Measurements from ENCODE around the gene AMMECR1L. TPM values are rescaled to one million over a fixed set of nuclear protein-coding genes. Genes with fewer than 3 reads are reported as not detected.

Gene AMMECR1L
- total RNA-seq, 1 donor from 2014 or later, result 17.2 TPM

- peak overlapping the region; percentile 82 for H3K27ac ChIP-seq
- ATAC-seq (no peak), DNase-seq (no peak)
- peaks cover 10% of the 10 kb centered on the region for H3K36me3 ChIP-seq
- peak overlapping the region; percentile 92 for H3K4me3 ChIP-seq
- H3K27me3 ChIP-seq, result no peaks in the 10 kb centered on the region
- peaks cover 38% of the 10 kb centered on the region for H3K4me1 ChIP-seq
- TF ChIP-seq, protein P1, sequence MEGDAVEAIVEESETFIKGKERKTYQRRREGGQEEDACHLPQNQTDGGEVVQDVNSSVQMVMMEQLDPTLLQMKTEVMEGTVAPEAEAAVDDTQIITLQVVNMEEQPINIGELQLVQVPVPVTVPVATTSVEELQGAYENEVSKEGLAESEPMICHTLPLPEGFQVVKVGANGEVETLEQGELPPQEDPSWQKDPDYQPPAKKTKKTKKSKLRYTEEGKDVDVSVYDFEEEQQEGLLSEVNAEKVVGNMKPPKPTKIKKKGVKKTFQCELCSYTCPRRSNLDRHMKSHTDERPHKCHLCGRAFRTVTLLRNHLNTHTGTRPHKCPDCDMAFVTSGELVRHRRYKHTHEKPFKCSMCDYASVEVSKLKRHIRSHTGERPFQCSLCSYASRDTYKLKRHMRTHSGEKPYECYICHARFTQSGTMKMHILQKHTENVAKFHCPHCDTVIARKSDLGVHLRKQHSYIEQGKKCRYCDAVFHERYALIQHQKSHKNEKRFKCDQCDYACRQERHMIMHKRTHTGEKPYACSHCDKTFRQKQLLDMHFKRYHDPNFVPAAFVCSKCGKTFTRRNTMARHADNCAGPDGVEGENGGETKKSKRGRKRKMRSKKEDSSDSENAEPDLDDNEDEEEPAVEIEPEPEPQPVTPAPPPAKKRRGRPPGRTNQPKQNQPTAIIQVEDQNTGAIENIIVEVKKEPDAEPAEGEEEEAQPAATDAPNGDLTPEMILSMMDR (IDR thresholded peaks at IDR 0.05), result no peak
- intact Hi-C loops (cut with DNase I), result no loop called here
- H3K9me3 ChIP-seq, result no peaks in the 10 kb centered on the region
Observed at GRCh38 chr2:127857265-127857808, 28.4 kb downstream of the AMMECR1L start.

DNA sequence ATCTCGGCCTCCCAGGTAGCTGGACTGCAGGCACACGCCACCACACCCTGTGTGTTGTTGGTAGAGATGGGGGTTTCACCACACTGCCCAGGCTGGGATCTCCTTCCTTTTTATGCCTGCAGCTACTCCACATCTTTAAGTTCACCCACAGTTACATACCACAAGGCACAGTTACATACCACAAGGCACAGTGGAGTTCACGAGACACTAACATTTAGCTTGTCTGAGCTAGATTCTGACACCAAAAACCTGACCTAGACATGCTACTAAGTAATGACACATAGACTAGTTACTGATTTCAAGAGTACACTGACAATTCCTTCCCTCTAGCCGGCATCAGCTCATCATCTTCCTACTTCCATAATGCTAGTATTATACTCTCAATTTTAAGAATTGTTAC lies 32.1 kb downstream of the AMMECR1L start:
- H3K4me3 ChIP-seq, result no peak overlapping the region
- intact Hi-C loops (cut with DNase I), result no loop called here
- peaks cover 34% of the 10 kb centered on the region for H3K4me1 ChIP-seq
- no peaks in the 10 kb centered on the region for H3K27me3 ChIP-seq
- peaks cover 45% of the 10 kb centered on the region for H3K36me3 ChIP-seq
- TF ChIP-seq, protein P1 (IDR thresholded peaks at IDR 0.05), result no peak
- ATAC-seq, result no peak
- no peak for DNase-seq
- H3K27ac ChIP-seq, result no peak overlapping the region
- H3K9me3 ChIP-seq, result no peaks in the 10 kb centered on the region

DNA sequence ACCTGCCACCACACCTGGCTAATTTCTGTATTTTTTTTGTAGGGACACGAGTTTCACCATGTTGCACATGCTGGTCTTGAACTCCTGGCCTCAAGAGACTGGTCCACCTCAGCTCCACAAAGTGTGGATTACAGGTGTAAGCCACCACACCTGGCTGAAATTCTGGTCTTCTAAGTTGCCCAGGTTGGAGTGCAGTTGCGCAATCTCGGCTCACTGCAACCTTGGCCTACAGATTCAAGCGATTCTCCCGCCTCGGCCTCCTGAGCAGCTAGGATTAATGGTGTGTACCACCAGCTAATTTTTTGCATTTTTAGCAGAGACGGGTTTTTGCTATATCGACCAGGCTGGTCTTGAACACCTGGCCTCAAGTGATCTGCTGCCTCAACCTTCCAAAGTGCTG lies 33.4 kb downstream of the AMMECR1L start:
- H3K36me3 ChIP-seq, result peaks cover 57% of the 10 kb centered on the region
- H3K4me3 ChIP-seq, result no peak overlapping the region
- DNase-seq, result no peak
- H3K27me3 ChIP-seq, result no peaks in the 10 kb centered on the region
- no peaks in the 10 kb centered on the region for H3K9me3 ChIP-seq
- H3K4me1 ChIP-seq, result peaks cover 29% of the 10 kb centered on the region
- TF ChIP-seq, protein P1 (IDR thresholded peaks at IDR 0.05), result no peak
- H3K27ac ChIP-seq, result no peak overlapping the region
- intact Hi-C loops (cut with DNase I), result no loop called here
- no peak for ATAC-seq

DNA sequence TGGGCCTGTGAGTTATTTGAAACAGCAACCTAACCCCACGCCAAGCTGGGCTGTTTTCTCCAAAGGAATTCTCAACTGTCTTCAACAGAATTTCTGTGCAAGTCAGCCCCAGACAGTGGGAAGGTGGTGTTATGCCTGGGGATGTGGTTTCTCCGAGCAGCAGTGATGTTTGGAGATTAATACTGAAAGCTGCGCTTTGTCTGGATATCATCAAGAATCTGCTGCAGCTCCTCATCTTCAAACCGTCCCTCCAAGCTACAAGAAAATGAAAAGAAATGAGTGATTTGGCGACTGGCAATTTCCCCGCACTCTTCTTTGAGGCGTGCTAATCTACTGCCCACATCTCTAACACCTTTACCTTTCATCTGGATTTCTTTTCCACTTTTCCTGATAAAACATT lies 37.8 kb downstream of the AMMECR1L start:
- Histone ChIP-seq H3K9me3 (no peaks in the 10 kb centered on the region), H3K4me3 (no peak overlapping the region), H3K36me3 (peaks cover 74% of the 10 kb centered on the region), H3K4me1 (no peaks in the 10 kb centered on the region), H3K27me3 (no peaks in the 10 kb centered on the region), H3K27ac (no peak overlapping the region)
- intact Hi-C loops (cut with DNase I), result no loop called here
- DNase-seq, result no peak
- no peak for ATAC-seq
- TF ChIP-seq, protein P1 (IDR thresholded peaks at IDR 0.05), result no peak

GRCh38 chr2:127844973-127845372 lies 40.8 kb downstream of the AMMECR1L start:
- intact Hi-C loops (cut with DNase I), result no loop called here
- Histone ChIP-seq H3K27me3 (no peaks in the 10 kb centered on the region), H3K4me3 (no peak overlapping the region), H3K4me1 (no peaks in the 10 kb centered on the region), H3K9me3 (no peaks in the 10 kb centered on the region), H3K27ac (no peak overlapping the region), H3K36me3 (peaks cover 45% of the 10 kb centered on the region)
- TF ChIP-seq, protein P1 (IDR thresholded peaks at IDR 0.05), result no peak
- no peak for DNase-seq
- no peak for ATAC-seq

DNA sequence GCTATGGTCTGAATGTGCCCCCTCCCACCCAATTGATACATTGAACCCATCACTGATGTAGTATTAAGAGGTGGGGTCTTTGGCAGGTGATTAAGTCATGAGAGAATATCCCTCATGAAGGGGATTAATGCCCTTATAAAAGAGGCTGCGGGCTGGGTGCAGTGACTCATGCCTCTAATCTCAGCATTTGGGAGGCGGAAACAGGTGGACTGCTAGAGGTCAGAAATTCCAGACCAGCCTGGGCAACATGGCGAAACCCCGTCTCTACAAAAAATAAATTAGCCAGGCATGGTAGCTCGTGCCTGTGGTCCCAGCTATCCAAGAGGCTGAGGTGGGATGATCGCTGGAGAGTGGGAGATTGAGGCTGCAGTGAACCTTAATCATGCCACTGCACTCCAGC lies 42.1 kb downstream of the AMMECR1L start:
- Histone ChIP-seq H3K9me3 (no peaks in the 10 kb centered on the region), H3K27ac (no peak overlapping the region), H3K4me1 (no peaks in the 10 kb centered on the region), H3K36me3 (peaks cover 33% of the 10 kb centered on the region), H3K27me3 (no peaks in the 10 kb centered on the region), H3K4me3 (no peak overlapping the region)
- TF ChIP-seq, protein P1 (IDR thresholded peaks at IDR 0.05), result no peak
- intact Hi-C loops (cut with DNase I), result no loop called here
- no peak for DNase-seq
- ATAC-seq, result no peak
